Colonic mucosa (tissue), 4 donors: ENCODE measurements around the gene AKAP8. TPM values are rescaled to one million over a fixed set of nuclear protein-coding genes. Genes with fewer than 3 reads are reported as not detected.

ENCODE experiments used
- DNase-seq: peaks from one replicate; pipeline ENCODE4 v3.0.0-alpha.2; 2020
- H3K27ac ChIP-seq: fragments of 200-600 bp; one replicate; pipeline ENCODE4 v1.8.0; 2021
- H3K27me3 ChIP-seq: fragments of 200-600 bp; one replicate; pipeline ENCODE4 v1.8.0; 2021
- H3K36me3 ChIP-seq: fragments of 200-600 bp; one replicate; pipeline ENCODE4 v1.8.0; 2021
- H3K4me1 ChIP-seq: fragments of 200-600 bp; one replicate; pipeline ENCODE4 v1.8.0; 2021; ENCODE audit warnings: mild to moderate bottlenecking
- H3K4me3 ChIP-seq: fragments of 200-600 bp; one replicate; pipeline ENCODE4 v1.8.0; 2021
- H3K9ac ChIP-seq, 2 donors: one replicate each; pipeline ENCODE4 v1.7.0; 2013; ENCODE audit warnings: control low read depth in 2 of 2, low read depth in 2 of 2, low read length in 2 of 2
- H3K9me3 ChIP-seq: fragments of 200-600 bp; one replicate; pipeline ENCODE4 v1.8.0; 2021
- CTCF ChIP-seq: fragments of 200-600 bp; IDR thresholded peaks from one replicate; pipeline ENCODE4 v1.8.0; 2022; ENCODE audit warnings: antibody characterized with exemption, mild to moderate bottlenecking
- intact Hi-C: fragments of 100-400 bp; cut with DNase I; formaldehyde crosslinking; loops from one replicate; pipeline ENCODE4 v1.14.1; 2022
- total RNA-seq, 2 donors: library from RNA; stranded (reverse); fragmentation: NEBNext Ultra II Directional in 1 of 2; extraction: Animal tissue kit (Norgen Biotek cat#: 25700) in 1 of 2; gene quantifications; one replicate each; pipeline ENCODE4 v1.2.1, GENCODE V29; 2021
- donor health status: healthy.
- donor health status: DM: no; HTN: no; CAD: no.
- donor health status: DM: no; HTN: no; CAD: no.

The AKAP8 gene
- total RNA-seq, 2 donors from 2014 or later = 37.0 to 55.2 TPM

- no peak for TF ChIP-seq CTCF
- no peak overlapping the region for H3K9ac ChIP-seq
- no peak for DNase-seq
- intact Hi-C loops = no loop called here
- no peaks in the 10 kb centered on the region for H3K9me3 ChIP-seq
- no peaks in the 10 kb centered on the region for H3K36me3 ChIP-seq
- H3K27me3 ChIP-seq = no peaks in the 10 kb centered on the region
- H3K27ac ChIP-seq = no peak overlapping the region
- H3K4me3 ChIP-seq = no peak overlapping the region
- H3K4me1 ChIP-seq = peaks cover 19% of the 10 kb centered on the region
Observed at GRCh38 chr19:15328312-15328711, 51.3 kb downstream of the AKAP8 start.

GRCh38 chr19:15324791-15325519 is 54.6 kb downstream of the AKAP8 start:
- Histone ChIP-seq H3K4me1 (peaks cover 28% of the 10 kb centered on the region), H3K9ac (peak overlapping the region in 1 of 2 donors; percentile 43), H3K36me3 (no peaks in the 10 kb centered on the region), H3K4me3 (no peak overlapping the region), H3K27me3 (no peaks in the 10 kb centered on the region), H3K9me3 (no peaks in the 10 kb centered on the region), H3K27ac (no peak overlapping the region)
- TF ChIP-seq CTCF = no peak
- intact Hi-C loops = no loop called here
- peak; percentile 43 for DNase-seq

GRCh38 chr19:15323496-15324235 is 55.9 kb downstream of the AKAP8 start:
- intact Hi-C loops = no loop called here

DNA sequence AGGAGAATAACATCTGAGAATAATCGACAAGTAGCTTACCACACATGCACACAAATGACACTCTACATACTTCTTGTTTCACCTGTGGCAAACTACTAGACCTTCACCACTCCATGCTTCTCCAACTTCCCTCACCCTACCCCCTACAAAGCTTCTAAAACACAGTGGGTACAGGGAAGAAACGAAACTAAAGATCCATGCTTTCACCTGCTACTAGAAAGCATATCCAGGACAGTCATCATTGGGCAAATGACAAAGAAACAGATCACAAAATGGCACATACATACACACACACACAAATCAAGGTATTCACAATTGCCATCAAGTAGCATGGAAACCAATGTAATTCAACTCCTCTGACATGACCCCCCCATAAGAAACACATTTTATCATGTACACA is 57.8 kb downstream of the AKAP8 start:
- Histone ChIP-seq H3K4me3 (no peak overlapping the region), H3K4me1 (peaks cover 48% of the 10 kb centered on the region), H3K9ac (no peak overlapping the region), H3K9me3 (no peaks in the 10 kb centered on the region), H3K36me3 (no peaks in the 10 kb centered on the region), H3K27ac (no peak overlapping the region), H3K27me3 (no peaks in the 10 kb centered on the region)
- TF ChIP-seq CTCF = no peak
- DNase-seq = no peak
- intact Hi-C loops = no loop called here

More at GRCh38 chr19:15323496-15324235, 55.9 kb downstream of the AKAP8 start:
- Histone ChIP-seq H3K36me3 (no peaks in the 10 kb centered on the region), H3K4me3 (no peak overlapping the region), H3K4me1 (peaks cover 41% of the 10 kb centered on the region), H3K27ac (no peak overlapping the region), H3K27me3 (no peaks in the 10 kb centered on the region), H3K9ac (no peak overlapping the region), H3K9me3 (no peaks in the 10 kb centered on the region)
- DNase-seq = peak; percentile 64
- no peak for TF ChIP-seq CTCF

- Histone ChIP-seq H3K27me3 (no peaks in the 10 kb centered on the region), H3K9me3 (no peaks in the 10 kb centered on the region), H3K4me1 (peaks cover 45% of the 10 kb centered on the region), H3K27ac (no peak overlapping the region), H3K4me3 (no peak overlapping the region), H3K36me3 (no peaks in the 10 kb centered on the region), H3K9ac (no peak overlapping the region)
- no peak for TF ChIP-seq CTCF
- intact Hi-C loops = no loop called here
- DNase-seq = no peak
Observed at GRCh38 chr19:15320116-15320515, 59.5 kb downstream of the AKAP8 start.
